Right atrium auricular region (tissue), 2 donors: ENCODE results near the gene IGLL1. TPM values are rescaled to one million over a fixed set of nuclear protein-coding genes. Genes with fewer than 3 reads are reported as not detected.

Experiments used
- DNase-seq: peaks from one replicate; pipeline ENCODE4 v3.0.0-alpha.2; 2019; ENCODE audit warnings: low spot score
- H3K27ac ChIP-seq, 2 donors: fragments of 200-600 bp; sonication (generic); 1 replicate in 1 of 2; 2 replicates in 1 of 2; pipeline ENCODE4 v1.5.1; 2016 to 2019
- H3K27me3 ChIP-seq, 2 donors: fragments of 200-600 bp; sonication (generic); one replicate each; pipeline versions ENCODE4 v1.5.1 to v1.6.0; 2017 to 2019
- H3K36me3 ChIP-seq: fragments of 200-600 bp; sonication (generic); one replicate; pipeline ENCODE4 v1.5.1; 2016
- H3K4me1 ChIP-seq, 2 donors: fragments of 200-600 bp; sonication (generic); one replicate each; pipeline versions ENCODE4 v1.5.1 to v1.6.0; 2017 to 2019
- H3K4me3 ChIP-seq, 2 donors: fragments of 200-600 bp; sonication (generic); 1 replicate in 1 of 2; 2 replicates in 1 of 2; pipeline ENCODE4 v1.5.1; 2017 to 2019; ENCODE audit warnings: mild to moderate bottlenecking in 1 of 2, moderate library complexity in 1 of 2
- H3K9me3 ChIP-seq, 2 donors: fragments of 200-600 bp; sonication (generic); one replicate each; pipeline ENCODE4 v1.5.1; 2019
- total RNA-seq, 2 donors: library from RNA; depleted of rRNA; stranded (reverse); fragments of >200 nt; gene quantifications; one replicate each; pipeline ENCODE4 v1.1.0, GENCODE V29; 2016
- TF ChIP-seq, protein P1 (sequence below), 2 donors: fragments of 200-600 bp; sonication (generic); IDR thresholded peaks; one replicate each; pipeline ENCODE4 v1.5.1; 2019; ENCODE audit warnings: antibody characterized with exemption in 2 of 2

The IGLL1 gene
- total RNA-seq, 2 donors from 2014 or later = not detected

GRCh38 chr22:23571486-23571885 is 8.6 kb downstream of the IGLL1 start:
- H3K9me3 ChIP-seq = no peaks in the 10 kb centered on the region
- TF ChIP-seq, protein P1, sequence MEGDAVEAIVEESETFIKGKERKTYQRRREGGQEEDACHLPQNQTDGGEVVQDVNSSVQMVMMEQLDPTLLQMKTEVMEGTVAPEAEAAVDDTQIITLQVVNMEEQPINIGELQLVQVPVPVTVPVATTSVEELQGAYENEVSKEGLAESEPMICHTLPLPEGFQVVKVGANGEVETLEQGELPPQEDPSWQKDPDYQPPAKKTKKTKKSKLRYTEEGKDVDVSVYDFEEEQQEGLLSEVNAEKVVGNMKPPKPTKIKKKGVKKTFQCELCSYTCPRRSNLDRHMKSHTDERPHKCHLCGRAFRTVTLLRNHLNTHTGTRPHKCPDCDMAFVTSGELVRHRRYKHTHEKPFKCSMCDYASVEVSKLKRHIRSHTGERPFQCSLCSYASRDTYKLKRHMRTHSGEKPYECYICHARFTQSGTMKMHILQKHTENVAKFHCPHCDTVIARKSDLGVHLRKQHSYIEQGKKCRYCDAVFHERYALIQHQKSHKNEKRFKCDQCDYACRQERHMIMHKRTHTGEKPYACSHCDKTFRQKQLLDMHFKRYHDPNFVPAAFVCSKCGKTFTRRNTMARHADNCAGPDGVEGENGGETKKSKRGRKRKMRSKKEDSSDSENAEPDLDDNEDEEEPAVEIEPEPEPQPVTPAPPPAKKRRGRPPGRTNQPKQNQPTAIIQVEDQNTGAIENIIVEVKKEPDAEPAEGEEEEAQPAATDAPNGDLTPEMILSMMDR (IDR thresholded peaks at IDR 0.05) = no peak
- no peak for DNase-seq
- no peak overlapping the region for H3K27ac ChIP-seq
- H3K4me1 ChIP-seq = peaks cover 0 to 2% of the 10 kb centered on the region in 2 donors
- H3K4me3 ChIP-seq = no peak overlapping the region
- H3K36me3 ChIP-seq = no peaks in the 10 kb centered on the region
- H3K27me3 ChIP-seq = no peaks in the 10 kb centered on the region

DNA sequence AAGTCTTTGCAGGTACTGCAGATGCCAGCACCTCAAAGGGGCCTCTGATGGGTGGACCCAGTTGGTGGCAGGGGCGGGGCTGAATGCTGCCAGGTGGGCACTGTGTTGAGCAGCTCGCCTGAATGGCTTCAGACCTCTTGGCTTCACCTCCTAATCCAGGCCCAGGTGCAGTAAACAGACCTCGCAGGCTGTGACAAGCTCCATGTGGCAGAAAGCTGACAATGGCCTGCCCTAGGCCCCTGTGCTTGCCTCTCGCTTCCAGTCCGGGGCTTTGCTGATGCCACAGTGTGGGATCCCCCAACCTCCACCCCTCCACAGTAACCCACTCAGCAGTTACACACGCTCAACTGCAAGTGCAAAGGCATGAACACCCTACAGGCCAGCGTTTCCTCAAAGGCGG is 9.4 kb downstream of the IGLL1 start:
- H3K36me3 ChIP-seq = no peaks in the 10 kb centered on the region
- TF ChIP-seq, protein P1 (IDR thresholded peaks at IDR 0.05) = no peak

GRCh38 chr22:23569716-23570115 is 10.4 kb downstream of the IGLL1 start:
- Histone ChIP-seq H3K27ac (no peak overlapping the region), H3K9me3 (no peaks in the 10 kb centered on the region), H3K27me3 (no peaks in the 10 kb centered on the region), H3K4me1 (peaks cover 0 to 13% of the 10 kb centered on the region in 2 donors), H3K36me3 (no peaks in the 10 kb centered on the region), H3K4me3 (no peak overlapping the region)
- no peak for DNase-seq
- TF ChIP-seq, protein P1 (IDR thresholded peaks at IDR 0.05) = no peak

More for the DNA sequence above, 9.4 kb downstream of the IGLL1 start:
- Histone ChIP-seq H3K4me1 (peaks cover 0 to 10% of the 10 kb centered on the region in 2 donors), H3K27me3 (no peaks in the 10 kb centered on the region), H3K9me3 (no peaks in the 10 kb centered on the region), H3K27ac (no peak overlapping the region), H3K4me3 (no peak overlapping the region)
- no peak for DNase-seq

- TF ChIP-seq, protein P1 (IDR thresholded peaks at IDR 0.05) = no peak
- Histone ChIP-seq H3K9me3 (no peaks in the 10 kb centered on the region), H3K27me3 (no peaks in the 10 kb centered on the region), H3K27ac (no peak overlapping the region), H3K36me3 (no peaks in the 10 kb centered on the region), H3K4me3 (no peak overlapping the region), H3K4me1 (peaks cover 0 to 13% of the 10 kb centered on the region in 2 donors)
- DNase-seq = no peak
Measured at GRCh38 chr22:23569291-23569690, 10.8 kb downstream of the IGLL1 start.

DNA sequence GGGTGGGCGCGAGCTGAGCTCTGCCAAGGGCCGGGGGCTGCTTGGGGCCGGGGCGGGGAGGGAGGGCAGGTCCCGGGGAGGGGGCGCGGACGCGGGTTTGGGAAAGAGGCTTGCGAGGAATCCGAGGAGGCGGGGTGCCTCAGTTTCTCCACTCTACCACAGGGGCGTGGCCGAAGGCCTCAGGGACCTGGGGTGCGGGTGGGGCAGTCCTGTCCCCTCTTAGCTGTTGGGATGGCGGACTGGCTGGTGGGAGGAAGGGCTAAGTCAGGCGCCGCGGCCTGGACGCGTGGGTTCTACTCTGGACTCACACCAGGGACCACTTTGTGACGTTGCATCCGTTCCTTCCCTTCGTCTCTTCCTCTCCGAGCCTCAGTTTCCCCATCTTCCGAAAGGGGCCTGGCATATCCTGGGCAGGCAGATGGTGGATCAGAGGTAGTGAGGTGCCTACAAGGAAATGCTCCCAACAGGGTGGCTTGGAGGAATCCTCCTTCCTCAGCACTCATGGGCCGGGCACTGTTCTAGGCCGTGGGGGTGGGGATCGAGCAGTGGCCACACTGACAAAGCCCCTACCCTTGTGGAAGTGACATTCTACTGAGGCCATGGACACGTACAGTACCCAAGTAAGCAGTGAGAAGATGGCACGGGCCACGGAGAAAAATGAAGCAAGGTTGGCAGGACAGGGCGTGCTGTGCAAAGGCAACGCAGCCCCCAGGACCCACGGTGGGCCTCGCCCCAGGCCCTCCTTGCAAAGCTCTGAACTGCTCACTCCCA is 13.2 kb downstream of the IGLL1 start:
- Histone ChIP-seq H3K9me3 (no peaks in the 10 kb centered on the region), H3K27ac (no peak overlapping the region), H3K4me1 (peaks cover 0 to 13% of the 10 kb centered on the region in 2 donors), H3K27me3 (no peaks in the 10 kb centered on the region), H3K36me3 (no peaks in the 10 kb centered on the region), H3K4me3 (peak overlapping the region; percentile 34 to 50)
- TF ChIP-seq, protein P1 (IDR thresholded peaks at IDR 0.05) = no peak
- no peak for DNase-seq
